IPS DF 4.7 (cell line): ENCODE data around the gene CNTNAP5.

Experiments
- DNase-seq: peaks from one replicate; pipeline ENCODE4 v3.0.0-alpha.2; 2013; ENCODE audit warnings: low spot score; ENCODE audit errors: extremely low read depth

The CNTNAP5 gene

GRCh38 chr2:124426122-124426521 lies 401.0 kb downstream of the CNTNAP5 start:
- DNase-seq = no peak

- no peak for DNase-seq
Observed at GRCh38 chr2:124426625-124427024, 401.5 kb downstream of the CNTNAP5 start.

- DNase-seq = no peak
Observed at GRCh38 chr2:124437811-124438210, 412.7 kb downstream of the CNTNAP5 start.

- no peak for DNase-seq
Observed at GRCh38 chr2:124450481-124450880, 425.4 kb downstream of the CNTNAP5 start.

- no peak for DNase-seq
Observed at GRCh38 chr2:124476291-124476690, 451.2 kb downstream of the CNTNAP5 start.

- DNase-seq = no peak
Observed at GRCh38 chr2:124478761-124479160, 453.7 kb downstream of the CNTNAP5 start.

- no peak for DNase-seq
Observed at GRCh38 chr2:124480958-124481357, 455.9 kb downstream of the CNTNAP5 start.

- no peak for DNase-seq
Observed at GRCh38 chr2:124482044-124482443, 457.0 kb downstream of the CNTNAP5 start.

- no peak for DNase-seq
Observed at GRCh38 chr2:124482551-124482950, 457.5 kb downstream of the CNTNAP5 start.

GRCh38 chr2:124485659-124486058 lies 460.6 kb downstream of the CNTNAP5 start:
- no peak for DNase-seq

GRCh38 chr2:124489686-124490085 lies 464.6 kb downstream of the CNTNAP5 start:
- DNase-seq = no peak

GRCh38 chr2:124501575-124502152 lies 476.6 kb downstream of the CNTNAP5 start:
- no peak for DNase-seq

- DNase-seq = no peak
Observed at GRCh38 chr2:124514236-124514635, 489.1 kb downstream of the CNTNAP5 start.

- no peak for DNase-seq
Observed at GRCh38 chr2:124520953-124521352, 495.9 kb downstream of the CNTNAP5 start.

- DNase-seq = no peak
Observed at GRCh38 chr2:124523096-124523495, 498.0 kb downstream of the CNTNAP5 start.

GRCh38 chr2:124524155-124524915 lies 499.2 kb downstream of the CNTNAP5 start:
- no peak for DNase-seq

- DNase-seq = no peak
Observed at GRCh38 chr2:124526221-124526620, 501.1 kb downstream of the CNTNAP5 start.

- no peak for DNase-seq
Observed at GRCh38 chr2:124530203-124530602, 505.1 kb downstream of the CNTNAP5 start.

GRCh38 chr2:124533226-124533954 lies 508.3 kb downstream of the CNTNAP5 start:
- DNase-seq = no peak

GRCh38 chr2:124534028-124534427 lies 508.9 kb downstream of the CNTNAP5 start:
- DNase-seq = no peak

GRCh38 chr2:124535816-124536215 lies 510.7 kb downstream of the CNTNAP5 start:
- no peak for DNase-seq

GRCh38 chr2:124536591-124536990 lies 511.5 kb downstream of the CNTNAP5 start:
- DNase-seq = no peak
